HG02938 (cell line): Measurements from ENCODE around the gene LMBRD1.
"Not testable (repeated sequence)": the region's sequence is repeated elsewhere in the genome, so short reads cannot be mapped to it uniquely, and the experiment has no call there.

Experiments used
- ATAC-seq: cut with Tn5 transposase; IDR thresholded peaks from one replicate; pipeline ENCODE4 v1.9.1; 2021; ENCODE audit warnings: mild to moderate bottlenecking, moderate library complexity; ENCODE audit not compliant: unreplicated experiment

The LMBRD1 gene

GRCh38 chr6:69756907-69757306 is 39.9 kb downstream of the LMBRD1 start:
- ATAC-seq = no peak

- no peak for ATAC-seq
Observed at GRCh38 chr6:69756366-69756765, 40.4 kb downstream of the LMBRD1 start.

- no peak for ATAC-seq
Observed at GRCh38 chr6:69735027-69735426, 61.8 kb downstream of the LMBRD1 start.

GRCh38 chr6:69732640-69733039 is 64.2 kb downstream of the LMBRD1 start:
- ATAC-seq = peak; percentile 65

GRCh38 chr6:69732045-69732444 is 64.8 kb downstream of the LMBRD1 start:
- no peak for ATAC-seq

GRCh38 chr6:69729870-69730449 is 66.8 kb downstream of the LMBRD1 start:
- no peak for ATAC-seq

GRCh38 chr6:69722683-69723082 is 74.1 kb downstream of the LMBRD1 start:
- no peak for ATAC-seq

- ATAC-seq = no peak
Observed at GRCh38 chr6:69719602-69720193, 77.1 kb downstream of the LMBRD1 start.

GRCh38 chr6:69706724-69707123 is 90.1 kb downstream of the LMBRD1 start:
- ATAC-seq = no peak

- ATAC-seq = no peak
Observed at GRCh38 chr6:69705954-69706353, 90.9 kb downstream of the LMBRD1 start.

- no peak for ATAC-seq
Observed at GRCh38 chr6:69704916-69705315, 91.9 kb downstream of the LMBRD1 start.

GRCh38 chr6:69699655-69700054 is 97.2 kb downstream of the LMBRD1 start:
- no peak for ATAC-seq

- peak; percentile 53 for ATAC-seq
Observed at GRCh38 chr6:69696273-69696672, 100.5 kb downstream of the LMBRD1 start.

GRCh38 chr6:69693762-69694161 is 103.0 kb downstream of the LMBRD1 start:
- ATAC-seq = no peak

GRCh38 chr6:69690986-69691385 is 105.8 kb downstream of the LMBRD1 start:
- no peak for ATAC-seq

GRCh38 chr6:69680302-69680701 is 116.5 kb downstream of the LMBRD1 start:
- ATAC-seq = no peak

- ATAC-seq = no peak
Observed at GRCh38 chr6:69673298-69673697, 123.5 kb downstream of the LMBRD1 start.

- no peak for ATAC-seq
Observed at GRCh38 chr6:69668916-69669315, 127.9 kb downstream of the LMBRD1 start.

- ATAC-seq = not testable (repeated sequence)
Observed at GRCh38 chr6:69666779-69667178, 130.0 kb downstream of the LMBRD1 start.

GRCh38 chr6:69665437-69665836 is 131.4 kb downstream of the LMBRD1 start:
- ATAC-seq = no peak

GRCh38 chr6:69664551-69664950 is 132.3 kb downstream of the LMBRD1 start:
- ATAC-seq = no peak

GRCh38 chr6:69663215-69663614 is 133.6 kb downstream of the LMBRD1 start:
- ATAC-seq = no peak

- no peak for ATAC-seq
Observed at GRCh38 chr6:69650703-69651102, 146.1 kb downstream of the LMBRD1 start.
